ENCODE results near the gene PNMA6A.
"Not testable (repeated sequence)": the region's sequence is repeated elsewhere in the genome, so short reads cannot be mapped to it uniquely, and the experiment has no call there.

The PNMA6A gene

GRCh38 chrX:153071909-153072583 lies at the start of gene PNMA6A:
Gene PNMA6A, plus strand, starts transcription at chrX:153072454. Its CDS starts 609 bp downstream, at chrX:153073063.
- not testable (repeated sequence) for DNase-seq

GRCh38 chrX:153026501-153026900 lies 45.8 kb upstream of the PNMA6A start:
- DNase-seq, result not testable (repeated sequence)

GRCh38 chrX:153028487-153028886 lies 43.8 kb upstream of the PNMA6A start:
- DNase-seq, result not testable (repeated sequence)

GRCh38 chrX:153029162-153029561 lies 43.1 kb upstream of the PNMA6A start:
- DNase-seq, result no peak

GRCh38 chrX:153029875-153030274 lies 42.4 kb upstream of the PNMA6A start:
- no peak for DNase-seq

GRCh38 chrX:153030801-153031200 lies 41.5 kb upstream of the PNMA6A start:
- DNase-seq, result no peak

GRCh38 chrX:153032397-153033118 lies 39.7 kb upstream of the PNMA6A start:
- DNase-seq, result peak; percentile 64

GRCh38 chrX:153049093-153049492 lies 23.2 kb upstream of the PNMA6A start:
- no peak for DNase-seq

GRCh38 chrX:153052534-153052933 lies 19.7 kb upstream of the PNMA6A start:
- DNase-seq, result no peak

- DNase-seq, result peak; percentile 29
Measured at GRCh38 chrX:153055871-153056749, 16.1 kb upstream of the PNMA6A start, which contains the start of gene PNMA3. Gene PNMA3, plus strand, starts transcription at chrX:153056470. Its CDS starts 586 bp downstream, at chrX:153057056.

GRCh38 chrX:153057281-153057680 lies 15.0 kb upstream of the PNMA6A start:
- DNase-seq, result no peak

GRCh38 chrX:153059191-153060094 lies 12.8 kb upstream of the PNMA6A start:
- no peak for DNase-seq

- DNase-seq, result no peak
Measured at GRCh38 chrX:153060095-153060445, 12.2 kb upstream of the PNMA6A start.

- no peak for DNase-seq
Measured at GRCh38 chrX:153061732-153062131, 10.5 kb upstream of the PNMA6A start.

GRCh38 chrX:153063315-153063714 lies 8.9 kb upstream of the PNMA6A start:
- no peak for DNase-seq

GRCh38 chrX:153064061-153064460 lies 8.2 kb upstream of the PNMA6A start:
- DNase-seq, result no peak

- DNase-seq, result no peak
Measured at GRCh38 chrX:153065389-153065788, 6.9 kb upstream of the PNMA6A start.

- DNase-seq, result not testable (repeated sequence)
Measured at GRCh38 chrX:153066402-153066801, 5.9 kb upstream of the PNMA6A start.

- not testable (repeated sequence) for DNase-seq
Measured at GRCh38 chrX:153073331-153073730, 1.1 kb downstream of the PNMA6A start.

- no peak for DNase-seq
Measured at GRCh38 chrX:153074262-153074899, 2.1 kb downstream of the PNMA6A start.

GRCh38 chrX:153074935-153075334 lies 2.7 kb downstream of the PNMA6A start:
- no peak for DNase-seq

- no peak for DNase-seq
Measured at GRCh38 chrX:153075366-153075765, 3.1 kb downstream of the PNMA6A start.
